ENCODE measurements around the gene IGSF22. TPM values are rescaled to one million over a fixed set of nuclear protein-coding genes. Genes with fewer than 3 reads are reported as not detected.

Gene IGSF22
- polyA plus RNA-seq, 1 of the 3 experiments (the other 2 are of a cell fraction) = 0.02 TPM

- 19% methylated on average over 5 of the region's 5 CpGs for WGBS (ENCODE audit: low lambda C conversion rate)
- Histone ChIP-seq H3K9me3 (no peaks in the 10 kb centered on the region), H3K4me2 (no peak overlapping the region), H3F3A (replicated peaks; ENCODE audit: insufficient read depth) (no peaks in the 10 kb centered on the region), H3K79me2 (ENCODE audit: insufficient read depth) (no peaks in the 10 kb centered on the region), H3K9ac (no peak overlapping the region), H3K36me3 (replicated peaks in 1 of 2; ENCODE audit: control insufficient read depth in 1 of 2, insufficient read depth in 2 of 2, low read length in 1 of 2) (no peaks in the 10 kb centered on the region), H4K20me1 (ENCODE audit: insufficient read depth) (no peaks in the 10 kb centered on the region), H3K27ac (ENCODE audit: low read depth in 2 of 2, low read length in 1 of 2) (no peak overlapping the region), H3K9me2 (no peaks in the 10 kb centered on the region), H2AFZ (ENCODE audit: low read depth) (no peak overlapping the region), H3K4me3 (ENCODE audit: low read depth in 2 of 2, low read length in 1 of 2) (no peak overlapping the region), H3K27me3 (ENCODE audit: insufficient read depth) (no peaks in the 10 kb centered on the region), H3K4me1 (ENCODE audit: control insufficient read depth in 1 of 2, insufficient read depth in 2 of 2, low read depth in 1 of 2, low read length in 1 of 2) (no peaks in the 10 kb centered on the region)
- ChIA-PET POLR2A (no interaction called here), CTCF (interaction anchor here (0.7 kb wide), 1 partner anchor 145 kb away, joined by 3 read pairs; no protein-coding TSS in a partner anchor)
- TF ChIP-seq GABPA (IDR thresholded peaks at IDR 0.05; ENCODE audit: low read depth) (no peak), SIN3A (IDR thresholded peaks at IDR 0.05; ENCODE audit: borderline replicate concordance, low read depth, low read length) (no peak), PBX3 (IDR thresholded peaks at IDR 0.05) (no peak), ELF1 (IDR thresholded peaks at IDR 0.05) (no peak), MXI1 (IDR thresholded peaks at IDR 0.05; ENCODE audit: low read depth, low read length) (no peak), NRF1 (IDR thresholded peaks at IDR 0.05; ENCODE audit: low read depth, low read length) (no peak), ZBTB33 (IDR thresholded peaks at IDR 0.05; ENCODE audit: borderline replicate concordance, low read depth) (no peak), CTCF (IDR thresholded peaks at IDR 0.05) (no peak), JUND (IDR thresholded peaks at IDR 0.05) (no peak), USF1 (IDR thresholded peaks at IDR 0.05; ENCODE audit: borderline replicate concordance, low read depth) (no peak), POLR2AphosphoS5 (IDR thresholded peaks at IDR 0.05; ENCODE audit: low read depth, low read length) (no peak), MAX (IDR thresholded peaks at IDR 0.05; ENCODE audit: low read depth) (no peak), IRF3 (IDR thresholded peaks at IDR 0.05; ENCODE audit: low read depth, low read length) (no peak), GATA2 (CRISPR knock-in tag; IDR thresholded peaks at IDR 0.05) (no peak), REST (IDR thresholded peaks at IDR 0.05; ENCODE audit: low read depth, low read length) (no peak), SMC3 (IDR thresholded peaks at IDR 0.05; ENCODE audit: low read depth, low read length) (no peak)
- DNase-seq = no peak
Measured at GRCh38 chr11:18657673-18658072, 68.3 kb downstream of the IGSF22 start.
